ENCODE data around the gene C8B.

The C8B gene
- 0 to 2.6 (median 0.03) reads per million in 17 experiments for total RNA-seq

GRCh38 chr1:56965916-56966697, at the start of gene C8B:
C8B (minus strand) TSS chr1:56966015; CDS start chr1:56965948, 67 bp downstream.
- DNase-seq: no peak

- no peak for DNase-seq
These were observed 49.3 kb upstream of the C8B start for GRCh38 chr1:57015071-57015470.

GRCh38 chr1:57013522-57013921, 47.7 kb upstream of the C8B start:
- DNase-seq: no peak

GRCh38 chr1:57012315-57012714, 46.5 kb upstream of the C8B start:
- DNase-seq: no peak

GRCh38 chr1:57010511-57010910, 44.7 kb upstream of the C8B start:
- DNase-seq: no peak

DNA sequence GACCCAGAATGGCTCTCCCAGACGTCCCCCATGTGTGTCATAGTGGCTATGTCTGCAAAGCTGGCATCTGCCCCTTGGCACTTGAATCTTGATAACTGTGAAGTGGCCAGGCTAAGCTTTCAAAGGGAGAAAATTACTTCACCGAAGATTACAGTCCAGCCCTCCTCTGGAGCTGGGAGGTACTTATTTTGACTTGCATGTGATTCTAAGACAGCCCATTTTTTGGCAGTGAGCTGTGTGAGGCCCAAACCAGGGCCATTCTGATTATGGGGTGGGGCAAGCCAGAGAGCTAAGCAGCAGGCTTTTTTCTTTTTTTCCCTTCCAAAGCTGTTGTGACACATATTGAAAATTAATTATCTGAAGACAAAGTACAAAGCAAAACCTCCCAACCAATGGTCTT, 42.1 kb upstream of the C8B start:
- no peak for DNase-seq

DNA sequence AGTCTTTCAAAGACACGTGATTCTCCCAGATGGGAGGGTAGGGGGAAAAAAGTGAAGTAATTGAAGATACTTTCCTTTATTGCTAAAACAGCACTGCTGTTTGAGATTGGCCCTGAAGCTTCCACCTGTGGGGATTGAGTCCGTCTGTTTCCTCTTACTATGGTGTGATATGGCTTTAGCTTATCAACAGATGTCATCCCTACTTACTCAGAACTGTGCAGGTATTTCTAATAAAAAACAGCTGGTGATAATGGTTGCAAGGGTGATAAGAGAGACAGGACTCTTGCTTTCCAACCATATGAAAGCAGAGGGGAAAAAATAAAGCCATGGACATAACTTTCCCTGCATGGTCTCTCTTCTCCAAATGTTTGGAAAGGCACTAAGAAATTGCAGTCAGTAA, 41.7 kb upstream of the C8B start:
- no peak for DNase-seq

DNA sequence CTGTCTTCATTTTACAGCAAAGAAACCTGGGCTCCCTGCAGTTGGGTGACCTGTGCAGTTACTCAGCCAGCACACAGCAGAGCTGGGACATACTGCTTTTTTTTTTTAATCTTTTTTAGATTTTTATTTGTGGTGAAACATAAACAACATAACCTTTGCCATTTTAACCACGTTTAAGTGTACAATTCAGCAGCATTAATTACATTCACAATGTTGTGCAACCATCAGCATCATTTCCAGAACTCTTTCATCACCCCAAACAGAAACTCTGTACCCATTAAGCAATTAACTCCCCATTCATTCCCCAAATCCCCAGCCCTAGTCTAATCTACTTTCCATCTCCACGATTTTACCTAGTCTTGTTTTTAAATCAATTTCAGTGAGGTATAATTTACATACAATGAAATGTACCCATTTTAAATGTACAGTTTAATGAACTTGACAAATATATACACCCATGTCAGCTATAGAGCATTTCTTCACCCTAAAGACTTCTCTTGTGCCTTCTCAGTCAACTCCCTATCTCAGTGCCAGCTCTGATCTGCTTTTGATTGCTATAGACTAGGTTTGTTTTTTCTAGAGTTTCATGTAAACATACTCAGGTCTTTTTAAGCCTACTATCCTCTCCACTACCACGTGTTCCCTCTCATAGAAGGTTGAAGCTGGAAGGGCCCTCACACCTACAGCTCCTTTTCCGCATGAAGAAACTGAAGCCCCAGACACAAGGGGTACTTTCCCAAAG, 37.8 kb upstream of the C8B start:
- DNase-seq: no peak

DNA sequence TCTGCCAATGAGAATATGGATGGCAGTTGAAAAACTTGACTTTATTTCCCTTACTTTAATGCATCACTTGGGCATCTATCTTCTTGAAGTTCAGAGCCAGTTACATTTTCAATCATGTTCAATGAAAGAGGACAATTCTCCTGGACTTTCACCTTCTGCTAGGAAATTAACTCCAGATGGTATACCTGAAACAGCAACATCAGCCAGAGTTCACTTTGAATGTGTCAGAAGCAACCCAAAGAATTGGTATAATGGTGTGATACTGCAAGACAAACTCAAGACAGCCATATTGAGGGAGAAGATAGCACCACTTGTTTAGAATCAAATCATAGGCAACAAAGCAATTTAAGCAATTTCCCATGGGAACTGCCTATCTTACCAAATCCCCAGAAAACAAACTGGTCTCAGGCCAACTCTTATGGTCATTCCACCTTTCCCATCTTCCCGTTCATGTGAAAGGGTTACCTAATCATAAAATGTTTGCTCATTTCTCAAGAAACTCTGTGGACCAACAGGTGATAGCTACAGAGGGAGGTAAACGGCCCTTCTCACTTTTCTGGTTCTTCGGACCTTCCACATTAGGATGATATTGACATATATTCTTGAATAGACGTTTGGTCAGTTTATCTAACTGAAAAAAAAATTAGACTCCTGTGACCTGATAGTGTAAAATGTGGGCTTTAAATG, 29.7 kb upstream of the C8B start:
- no peak for DNase-seq

GRCh38 chr1:56993475-56993874, 27.7 kb upstream of the C8B start:
- no peak for DNase-seq

GRCh38 chr1:56992318-56993125, 26.7 kb upstream of the C8B start:
- DNase-seq: no peak

- no peak for DNase-seq
These were observed 25.8 kb upstream of the C8B start for GRCh38 chr1:56991576-56991975.

- no peak for DNase-seq
These were observed 20.6 kb upstream of the C8B start for GRCh38 chr1:56986397-56986796.

GRCh38 chr1:56985857-56986256, 20.0 kb upstream of the C8B start:
- no peak for DNase-seq

DNA sequence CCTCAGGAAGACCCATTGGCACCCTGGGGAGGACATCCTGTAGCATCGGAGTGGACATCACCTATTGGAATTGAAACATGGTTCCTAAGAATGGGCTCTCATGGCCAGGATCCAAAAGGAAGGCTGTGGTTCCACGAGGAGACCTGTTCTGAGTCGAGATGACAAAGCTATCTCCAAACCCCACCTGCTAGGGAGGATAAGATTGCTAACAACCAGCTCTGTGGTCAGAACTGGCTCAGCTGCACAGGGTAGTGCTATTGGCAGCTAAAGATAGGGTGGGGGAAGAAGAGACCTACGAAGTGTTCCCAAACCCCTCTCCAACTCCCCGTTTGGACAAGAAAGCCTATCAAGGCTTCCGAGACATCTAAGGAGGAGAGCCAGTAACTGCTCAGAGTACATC, 17.7 kb upstream of the C8B start:
- no peak for DNase-seq

- peak in 2 of 4 experiments; percentile 3 to 12 for DNase-seq
These were observed 14.4 kb upstream of the C8B start for GRCh38 chr1:56979986-56980755.

DNA sequence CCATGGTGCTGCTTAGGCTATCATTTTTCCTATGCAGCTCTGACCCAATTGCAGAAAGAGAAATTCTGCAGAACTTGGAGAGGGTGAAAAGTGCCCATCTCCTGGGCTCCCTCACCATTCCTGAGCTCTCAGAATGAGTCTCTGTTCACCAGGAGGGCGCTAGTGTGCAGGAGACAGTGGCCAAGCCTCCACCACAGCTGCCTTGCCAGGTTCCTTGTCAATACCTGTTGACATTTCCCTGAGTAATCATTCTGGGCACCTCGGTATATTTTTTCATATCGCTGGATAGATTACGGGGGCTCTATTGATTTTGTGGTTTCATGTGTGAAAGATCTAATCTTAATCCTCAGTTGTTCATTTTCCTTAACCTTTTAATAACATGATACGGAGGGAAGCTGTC, 13.0 kb upstream of the C8B start:
- DNase-seq: no peak

DNA sequence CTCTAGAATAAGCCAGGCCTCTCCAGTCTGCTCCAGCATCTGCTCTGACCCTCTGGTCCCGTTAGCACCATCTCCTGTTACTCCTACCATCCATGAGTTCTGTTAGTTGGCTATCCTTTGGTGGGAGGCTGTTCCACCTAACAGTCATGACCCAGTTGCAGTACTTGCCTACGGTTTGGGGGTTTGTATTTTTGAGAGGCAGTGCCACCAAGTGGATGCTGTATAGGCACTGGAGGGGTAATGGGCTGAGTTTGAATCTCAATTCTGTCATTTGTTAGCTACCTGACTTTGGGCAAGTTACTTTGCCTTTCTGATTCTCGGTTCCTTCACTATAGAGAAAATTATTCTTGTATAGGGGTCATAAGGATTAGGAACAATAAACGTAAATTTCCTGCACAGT, 12.1 kb upstream of the C8B start:
- no peak for DNase-seq

DNA sequence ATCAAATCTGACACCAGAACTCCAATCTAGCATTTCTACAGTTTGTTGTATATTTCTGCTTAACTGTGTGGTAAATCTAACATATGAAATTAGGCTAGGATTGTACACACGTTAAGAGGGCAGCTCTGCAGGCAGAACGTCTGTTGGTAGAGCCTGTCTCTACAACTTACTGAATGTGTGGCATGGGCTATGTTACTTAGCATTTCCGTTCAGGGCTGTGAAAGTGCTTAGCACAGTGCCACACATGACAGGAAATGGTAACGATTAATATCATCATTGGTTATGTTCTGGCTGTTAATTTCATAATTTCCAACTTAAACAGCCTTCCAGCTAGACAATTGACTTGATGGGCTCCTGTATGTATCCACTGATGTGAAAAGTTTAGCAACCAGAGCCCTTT, 9.6 kb upstream of the C8B start:
- no peak for DNase-seq

DNA sequence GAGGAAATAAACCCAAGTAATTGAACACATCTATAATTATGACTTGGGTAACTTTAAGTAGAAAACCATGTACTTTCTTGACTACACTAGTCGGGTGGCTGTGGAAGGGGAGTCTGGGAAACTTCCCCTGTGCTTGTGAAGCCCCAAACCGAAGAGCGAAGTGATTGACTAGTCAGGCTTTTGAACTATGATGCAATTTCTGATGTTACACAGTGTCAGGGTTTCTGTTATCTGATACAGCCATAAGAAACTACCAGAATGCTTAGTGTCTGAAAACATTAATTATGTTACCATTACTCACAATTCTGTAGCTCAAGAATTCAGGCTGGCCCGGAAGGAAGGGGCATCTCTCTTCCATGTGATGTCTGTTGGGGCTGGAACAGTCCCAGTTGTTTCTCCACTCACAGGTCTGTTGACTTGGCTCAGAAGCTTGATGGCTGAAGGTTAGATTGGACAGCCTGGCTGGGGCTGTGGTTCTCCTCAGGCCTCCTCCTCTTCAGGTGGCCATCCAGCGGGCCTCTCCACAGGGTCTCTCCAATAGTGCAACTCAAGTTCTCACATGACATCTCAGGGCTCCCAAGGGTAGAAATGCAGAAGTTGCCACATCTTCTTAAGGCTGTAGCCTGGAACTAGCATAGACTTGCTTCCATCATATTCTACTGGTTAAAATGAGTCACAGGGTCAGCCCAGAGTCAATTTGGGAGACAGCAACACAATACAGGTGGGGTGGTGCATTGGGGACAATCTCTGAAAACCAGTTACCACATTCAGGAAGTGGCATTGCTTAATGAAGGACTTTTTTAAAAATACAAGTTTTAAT, 8.3 kb upstream of the C8B start:
- peak; percentile 34 to 76 (median 60) for DNase-seq

DNA sequence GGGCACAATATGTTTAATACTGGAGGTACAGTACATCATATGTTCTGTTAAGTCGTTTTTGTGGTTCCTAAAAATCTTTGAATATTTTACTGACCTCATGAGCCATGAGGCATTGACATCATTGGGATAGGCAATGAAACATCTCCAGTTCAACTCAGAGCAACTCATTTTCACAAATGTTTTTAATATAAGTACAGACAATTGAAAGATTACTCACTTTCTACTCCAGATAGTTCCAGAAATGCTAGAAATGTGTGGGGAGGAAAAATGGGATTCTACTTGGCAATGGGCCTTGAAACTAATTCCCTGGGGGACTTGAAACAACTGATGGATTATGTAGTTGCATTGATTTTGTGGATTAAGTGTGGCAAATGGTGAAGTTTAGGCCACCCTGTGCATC, 7.2 kb upstream of the C8B start:
- no peak for DNase-seq

Measured in suppressor macrophage (primary cell).